OCI-LY7 (cell line): Measurements from ENCODE around the gene DDHD1. TPM values are rescaled to one million over a fixed set of nuclear protein-coding genes. Genes with fewer than 3 reads are reported as not detected.

Experiments
- BruUV-seq: library from RNA; stranded (reverse); fragments of 400-500 nt; replicated peaks from 2 replicates; lab custom pipeline; 2021; lab: Mats Ljungman, UMichigan
- CTCF ChIA-PET: fragments of 300-600 bp; sonication (Branson Sonifier 250); formaldehyde crosslinking; loops from one replicate; lab custom pipeline; 2022; ENCODE audit warnings: antibody characterized with exemption; ENCODE audit not compliant: unreplicated experiment; lab: Charles Lee
- POLR2A ChIA-PET: fragments of 300-600 bp; sonication (Branson Sonifier 250); formaldehyde crosslinking; loops from one replicate; lab custom pipeline; 2022; ENCODE audit warnings: antibody characterized with exemption; lab: Charles Lee
- DNase-seq: peaks from one replicate; pipeline ENCODE4 v3.0.0-alpha.2; 2015; ENCODE audit warnings: low spot score
- H2AFZ ChIP-seq: fragments of 200-600 bp; sonication (generic), shearing (Covaris generic); 2 replicates; pipeline ENCODE4 v1.6.1; 2014; ENCODE audit warnings: mild to moderate bottlenecking, antibody characterized with exemption, low read length, moderate library complexity
- H3K27ac ChIP-seq: fragments of 200-600 bp; sonication (generic); 2 replicates; pipeline ENCODE4 v1.5.1; 2014; ENCODE audit warnings: mixed run types, low read depth, mild to moderate bottlenecking, moderate library complexity, low read length, inconsistent platforms; ENCODE audit not compliant: poor library complexity, severe bottlenecking
- H3K36me3 ChIP-seq: fragments of 200-600 bp; sonication (generic); 2 replicates; pipeline ENCODE4 v1.6.1; 2014; ENCODE audit warnings: mild to moderate bottlenecking, antibody characterized with exemption, low read length, moderate library complexity, mixed read lengths; ENCODE audit not compliant: insufficient read depth
- H3K4me1 ChIP-seq: fragments of 200-600 bp; sonication (generic); 2 replicates; pipeline ENCODE4 v1.5.1; 2014; ENCODE audit warnings: mild to moderate bottlenecking, low read length; ENCODE audit not compliant: insufficient read depth, poor library complexity, severe bottlenecking
- H3K4me2 ChIP-seq: fragments of 200-600 bp; sonication (generic); 2 replicates; pipeline ENCODE4 v1.6.1; 2014; ENCODE audit warnings: mild to moderate bottlenecking, low read length
- H3K4me3 ChIP-seq: fragments of 200-600 bp; sonication (generic); 2 replicates; pipeline ENCODE4 v1.5.1; 2014; ENCODE audit warnings: mild to moderate bottlenecking, low read depth, low read length; ENCODE audit not compliant: poor library complexity, severe bottlenecking
- H3K79me2 ChIP-seq: fragments of 200-600 bp; sonication (generic); 2 replicates; pipeline ENCODE4 v1.6.1; 2016; ENCODE audit warnings: low read depth, mild to moderate bottlenecking, low read length, moderate library complexity, mixed read lengths; ENCODE audit not compliant: insufficient read depth
- H3K9me2 ChIP-seq: fragments of 200-600 bp; sonication (generic); 2 replicates; pipeline ENCODE4 v1.6.1; 2016; ENCODE audit warnings: mild to moderate bottlenecking, low read length, mixed read lengths; ENCODE audit not compliant: insufficient read depth
- H3K9me3 ChIP-seq: fragments of 200-600 bp; sonication (generic); 2 replicates; pipeline ENCODE4 v1.6.1; 2014; ENCODE audit warnings: mild to moderate bottlenecking, mixed run types, low read length, mixed read lengths
- H4K20me1 ChIP-seq: fragments of 200-600 bp; sonication (generic); 2 replicates; pipeline ENCODE4 v1.6.1; 2014; ENCODE audit warnings: mild to moderate bottlenecking, antibody characterized with exemption, low read length, moderate library complexity, mixed read lengths; ENCODE audit not compliant: insufficient read depth
- EZH2phosphoT487 ChIP-seq: fragments of 200-600 bp; sonication (generic); IDR thresholded peaks from 2 replicates; pipeline ENCODE4 v1.6.1; 2018; ENCODE audit warnings: low read depth, borderline replicate concordance, mild to moderate bottlenecking, mixed run types, antibody characterized with exemption, low read length, moderate library complexity, mixed read lengths
- intact Hi-C: fragments of 100-400 bp; cut with micrococcal nuclease; formaldehyde crosslinking; loops from one replicate; pipeline ENCODE4 v1.10.0; 2022; ENCODE audit not compliant: unreplicated experiment
- total RNA-seq, 2 experiments: library from RNA; depleted of rRNA in 1 of 2; stranded (reverse); fragments of >200 nt in 1 of 2; shearing (Covaris generic) in 1 of 2; gene quantifications; 2 replicates each; pipeline ENCODE4 v1.2.3, GENCODE V29; 2014 to 2022
- TF ChIP-seq, protein P1 (sequence below): fragments of 200-600 bp; sonication (generic); conservative IDR thresholded peaks from 2 replicates; pipeline ENCODE4 v1.5.1; 2014; ENCODE audit warnings: mild to moderate bottlenecking, antibody characterized with exemption, low read length, moderate library complexity, mixed read lengths

DDHD1 gene
- total RNA-seq, 2 experiments from 2014 or later: 28.7 to 45.2 TPM

- ChIA-PET CTCF (no interaction called here), POLR2A (interaction anchor here (1.7 kb wide), 1 partner anchor 11 kb away, joined by 3 read pairs; no protein-coding TSS in a partner anchor)
- no TSS peak for BruUV-seq
- TF ChIP-seq, protein P1, sequence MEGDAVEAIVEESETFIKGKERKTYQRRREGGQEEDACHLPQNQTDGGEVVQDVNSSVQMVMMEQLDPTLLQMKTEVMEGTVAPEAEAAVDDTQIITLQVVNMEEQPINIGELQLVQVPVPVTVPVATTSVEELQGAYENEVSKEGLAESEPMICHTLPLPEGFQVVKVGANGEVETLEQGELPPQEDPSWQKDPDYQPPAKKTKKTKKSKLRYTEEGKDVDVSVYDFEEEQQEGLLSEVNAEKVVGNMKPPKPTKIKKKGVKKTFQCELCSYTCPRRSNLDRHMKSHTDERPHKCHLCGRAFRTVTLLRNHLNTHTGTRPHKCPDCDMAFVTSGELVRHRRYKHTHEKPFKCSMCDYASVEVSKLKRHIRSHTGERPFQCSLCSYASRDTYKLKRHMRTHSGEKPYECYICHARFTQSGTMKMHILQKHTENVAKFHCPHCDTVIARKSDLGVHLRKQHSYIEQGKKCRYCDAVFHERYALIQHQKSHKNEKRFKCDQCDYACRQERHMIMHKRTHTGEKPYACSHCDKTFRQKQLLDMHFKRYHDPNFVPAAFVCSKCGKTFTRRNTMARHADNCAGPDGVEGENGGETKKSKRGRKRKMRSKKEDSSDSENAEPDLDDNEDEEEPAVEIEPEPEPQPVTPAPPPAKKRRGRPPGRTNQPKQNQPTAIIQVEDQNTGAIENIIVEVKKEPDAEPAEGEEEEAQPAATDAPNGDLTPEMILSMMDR: no peak
- TF ChIP-seq EZH2phosphoT487: no peak
- DNase-seq: no peak
- Histone ChIP-seq H2AFZ (no peak overlapping the region), H4K20me1 (peaks cover 5% of the 10 kb centered on the region; the same call in 1 of the 2 replicates), H3K4me2 (no peak overlapping the region), H3K9me2 (no peaks in the 10 kb centered on the region), H3K4me3 (no peak overlapping the region), H3K4me1 (peaks cover 14% of the 10 kb centered on the region), H3K9me3 (no peaks in the 10 kb centered on the region), H3K36me3 (no peaks in the 10 kb centered on the region; the same call in 1 of the 2 replicates), H3K79me2 (peaks cover 64% of the 10 kb centered on the region; the same call in 1 of the 2 replicates), H3K27ac (no peak overlapping the region)
- intact Hi-C loops: no loop called here
Observed at GRCh38 chr14:53113989-53114388, 39.1 kb downstream of the DDHD1 start.

- H3K36me3 ChIP-seq: peaks cover 8% of the 10 kb centered on the region; the same call in 1 of the 2 replicates
- H3K79me2 ChIP-seq: peaks cover 67% of the 10 kb centered on the region; the same call in 1 of the 2 replicates
- POLR2A ChIA-PET: interaction anchor here (0.9 to 5.5 kb wide), 7 partner anchors 9 to 43 kb away, joined by 3 to 38 read pairs (median 10); partner anchors contain the start of gene DDHD1
- H2AFZ ChIP-seq: no peak overlapping the region
- no peaks in the 10 kb centered on the region for H3K9me2 ChIP-seq
- H3K27ac ChIP-seq: peak overlapping the region; percentile 69
- H4K20me1 ChIP-seq: peaks cover 1% of the 10 kb centered on the region; the same call in 1 of the 2 replicates
- CTCF ChIA-PET: interaction anchor here (1.1 kb wide), 1 partner anchor 43 kb away, joined by 3 read pairs; the partner anchor contains the start of gene DDHD1
- no peak for DNase-seq
- no TSS peak for BruUV-seq
- H3K4me2 ChIP-seq: peak overlapping the region; percentile 80
- H3K4me1 ChIP-seq: peaks cover 25% of the 10 kb centered on the region
- peaks cover 8% of the 10 kb centered on the region; the same call in 1 of the 2 replicates for H3K9me3 ChIP-seq
- intact Hi-C loops: no loop called here
- H3K4me3 ChIP-seq: no peak overlapping the region
- no peak for TF ChIP-seq EZH2phosphoT487
- TF ChIP-seq, protein P1: no peak
Observed at GRCh38 chr14:53110096-53110495, 43.0 kb downstream of the DDHD1 start.
